HepG2 (cell line): ENCODE results near the gene PPOX. TPM values are rescaled to one million over a fixed set of nuclear protein-coding genes. Genes with fewer than 3 reads are reported as not detected.

Experiments used
- CBFB ChIP-seq: sonication (generic); formaldehyde crosslinking; IDR thresholded peaks from 2 replicates; pipeline ENCODE4 v1.4.0; 2020; ENCODE audit warnings: missing genetic modification reagents
- CHD2 ChIP-seq: IDR thresholded peaks from 2 replicates; pipeline ENCODE4 v1.6.1; 2011; ENCODE audit warnings: low read depth, low read length, improper control_type of control experiment
- DNMT1 ChIP-seq: sonication (generic); formaldehyde crosslinking; IDR thresholded peaks from 2 replicates; pipeline ENCODE4 v1.5.1; 2020; ENCODE audit warnings: mild to moderate bottlenecking, missing genetic modification reagents
- DPF2 ChIP-seq: sonication (generic); formaldehyde crosslinking; IDR thresholded peaks from 2 replicates; pipeline ENCODE4 v1.4.0; 2020; ENCODE audit warnings: mild to moderate bottlenecking, low read depth, missing genetic modification reagents, borderline replicate concordance
- ELF3 ChIP-seq: IDR thresholded peaks from 2 replicates; pipeline ENCODE4 v1.6.1; 2016; ENCODE audit warnings: missing genetic modification reagents, missing compliant biosample characterization
- IRX3 ChIP-seq: sonication (generic); formaldehyde crosslinking; IDR thresholded peaks from 2 replicates; pipeline ENCODE4 v1.8.1; 2023; ENCODE audit warnings: mild to moderate bottlenecking, low read depth, missing genetic modification reagents, borderline replicate concordance
- KLF15 ChIP-seq: sonication (generic); formaldehyde crosslinking; IDR thresholded peaks from 2 replicates; pipeline ENCODE4 v1.8.1; 2023; ENCODE audit warnings: borderline replicate concordance, mild to moderate bottlenecking, inconsistent platforms, missing genetic modification reagents, mixed read lengths
- MAFG ChIP-seq: sonication (generic); formaldehyde crosslinking; IDR thresholded peaks from 2 replicates; pipeline ENCODE4 v1.5.1; 2020; ENCODE audit warnings: mild to moderate bottlenecking, missing genetic modification reagents
- MTF1 ChIP-seq: sonication (generic); formaldehyde crosslinking; IDR thresholded peaks from 2 replicates; pipeline ENCODE4 v1.5.0; 2020; ENCODE audit warnings: missing genetic modification reagents
- PHF21A ChIP-seq: sonication (generic); formaldehyde crosslinking; IDR thresholded peaks from 2 replicates; pipeline ENCODE4 v1.5.0; 2020; ENCODE audit warnings: mild to moderate bottlenecking, missing genetic modification reagents
- POLR2A ChIP-seq, 2 experiments: IDR thresholded peaks; 2 replicates each; pipeline ENCODE4 v1.6.1; 2011; ENCODE audit warnings: low read depth in 2 of 2, low read length in 2 of 2, mild to moderate bottlenecking in 1 of 2, moderate library complexity in 1 of 2; ENCODE audit not compliant: insufficient read depth in 1 of 2
- SATB2 ChIP-seq: sonication (generic); formaldehyde crosslinking; IDR thresholded peaks from 2 replicates; pipeline ENCODE4 v1.5.0; 2020; ENCODE audit warnings: missing genetic modification reagents
- SIX1 ChIP-seq: sonication (generic); formaldehyde crosslinking; IDR thresholded peaks from 2 replicates; pipeline ENCODE4 v1.4.0; 2020; ENCODE audit warnings: missing genetic modification reagents, borderline replicate concordance
- SNAI1 ChIP-seq: sonication (generic); formaldehyde crosslinking; IDR thresholded peaks from 2 replicates; pipeline ENCODE4 v1.5.0; 2020; ENCODE audit warnings: mild to moderate bottlenecking, missing genetic modification reagents, borderline replicate concordance
- ZBTB7B ChIP-seq: sonication (generic); formaldehyde crosslinking; IDR thresholded peaks from 2 replicates; pipeline ENCODE4 v1.4.0; 2020; ENCODE audit warnings: missing genetic modification reagents
- ZFAT ChIP-seq: sonication (generic); formaldehyde crosslinking; conservative IDR thresholded peaks from 2 replicates; pipeline ENCODE4 v1.8.1; 2023; ENCODE audit warnings: missing genetic modification reagents, inconsistent platforms
- ZMYM3 ChIP-seq: sonication (generic); formaldehyde crosslinking; IDR thresholded peaks from 2 replicates; pipeline ENCODE4 v1.5.1; 2020; ENCODE audit warnings: mild to moderate bottlenecking, missing genetic modification reagents
- ZNF446 ChIP-seq: sonication (generic); formaldehyde crosslinking; IDR thresholded peaks from 2 replicates; pipeline ENCODE4 v1.5.0; 2020; ENCODE audit warnings: mild to moderate bottlenecking, missing genetic modification reagents
- ZNF616 ChIP-seq: sonication (generic); formaldehyde crosslinking; IDR thresholded peaks from 2 replicates; pipeline ENCODE4 v1.5.0; 2020; ENCODE audit warnings: low read depth, mild to moderate bottlenecking, missing genetic modification reagents
- ZNF839 ChIP-seq: sonication (generic); formaldehyde crosslinking; IDR thresholded peaks from 2 replicates; pipeline ENCODE4 v1.4.0; 2020; ENCODE audit warnings: missing genetic modification reagents, mild to moderate bottlenecking, borderline replicate concordance
- polyA plus RNA-seq, 8 experiments: library from polyadenylated mRNA; depleted of rRNA in 3 of 8; stranded (reverse) in 7 of 8; unstranded in 1 of 8; fragments of >200 nt; fragmentation: Illumina TruSeq in 4 of 8; extraction: Trizol in 4 of 8; gene quantifications; 2 replicates each; pipeline versions ENCODE4 v1.2.1 to v1.2.3, GENCODE V29; 2011 to 2016; ENCODE audit warnings: low read depth in 4 of 8, missing spikeins in 1 of 8, mixed read lengths in 1 of 8; ENCODE audit not compliant: insufficient read depth in 1 of 8
- total RNA-seq, 5 experiments: library from RNA; depleted of rRNA; stranded (reverse); fragments of >200 nt; fragmentation: Illumina TruSeq; extraction: Trizol; gene quantifications; 2 replicates each; pipeline ENCODE4 v1.2.3, GENCODE V29; 2016; ENCODE audit warnings: low read depth in 1 of 5
- TF ChIP-seq, protein P1 (sequence below): sonication (generic); formaldehyde crosslinking; IDR thresholded peaks from 2 replicates; pipeline ENCODE4 v1.5.0; 2020; ENCODE audit warnings: missing genetic modification reagents, mild to moderate bottlenecking, borderline replicate concordance
- TF ChIP-seq, protein P2 (sequence below): sonication (generic); formaldehyde crosslinking; IDR thresholded peaks from 2 replicates; pipeline ENCODE4 v1.8.0; 2022; ENCODE audit warnings: missing genetic modification reagents, low read depth, mild to moderate bottlenecking, borderline replicate concordance
- TF ChIP-seq, protein P3 (sequence below): sonication (generic); formaldehyde crosslinking; conservative IDR thresholded peaks from 2 replicates; pipeline ENCODE4 v1.4.0; 2020; ENCODE audit warnings: missing genetic modification reagents
- TF ChIP-seq, protein P4 (sequence below): sonication (generic); formaldehyde crosslinking; IDR thresholded peaks from 2 replicates; pipeline ENCODE4 v1.4.0; 2020; ENCODE audit warnings: missing genetic modification reagents, borderline replicate concordance
- TF ChIP-seq, protein P5 (sequence below): sonication (generic); formaldehyde crosslinking; IDR thresholded peaks from 2 replicates; pipeline ENCODE4 v1.4.0; 2020; ENCODE audit warnings: missing genetic modification reagents

The PPOX gene
- total and polyA plus RNA-seq, 2 of the 13 experiments (the other 11 are each of a cell fraction or from before 2014, with no cell fraction given) = 15.5 to 27.7 TPM

DNA sequence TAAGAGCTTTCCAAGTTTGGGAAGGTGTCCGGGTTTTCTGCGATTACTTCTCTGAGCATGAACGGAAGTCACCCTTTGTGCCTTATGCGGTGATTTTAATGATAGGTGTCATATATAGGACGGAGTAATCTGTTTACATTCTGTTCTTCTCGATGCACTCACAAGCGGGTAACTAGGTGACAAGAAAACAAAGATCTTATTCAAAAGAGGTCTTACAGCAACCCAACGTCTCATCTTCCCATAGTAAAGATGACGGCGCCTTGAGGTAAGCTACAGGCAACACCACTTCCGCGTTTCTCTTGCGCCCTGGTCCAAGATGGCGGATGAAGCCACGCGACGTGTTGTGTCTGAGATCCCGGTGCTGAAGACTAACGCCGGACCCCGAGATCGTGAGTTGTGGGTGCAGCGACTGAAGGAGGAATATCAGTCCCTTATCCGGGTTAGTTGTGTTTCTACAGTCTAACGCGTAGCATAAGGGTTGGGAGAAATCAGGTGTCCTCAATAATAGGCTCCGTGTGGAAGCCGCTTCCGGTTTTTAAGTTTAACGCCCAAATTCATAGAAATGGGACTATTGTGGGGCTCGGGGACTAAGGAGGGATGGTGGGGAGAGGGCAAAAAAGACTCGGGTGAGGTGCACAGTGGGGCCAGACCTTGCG, 12.4 kb upstream of the PPOX start, which contains the start of gene UFC1 (continued):
- no peak for TF ChIP-seq IRX3 (CRISPR knock-in tag)
- TF ChIP-seq ELF3 (CRISPR knock-in tag) = peak; percentile 93
- TF ChIP-seq ZNF839 (CRISPR knock-in tag) = 0 out of 2 replicates have a peak, but pooled peaks have one; percentile 6
- TF ChIP-seq ZFAT (CRISPR knock-in tag) = no peak
- no peak for TF ChIP-seq KLF15 (CRISPR knock-in tag)
- TF ChIP-seq ZBTB7B (CRISPR knock-in tag) = no peak
- TF ChIP-seq, protein P1, sequence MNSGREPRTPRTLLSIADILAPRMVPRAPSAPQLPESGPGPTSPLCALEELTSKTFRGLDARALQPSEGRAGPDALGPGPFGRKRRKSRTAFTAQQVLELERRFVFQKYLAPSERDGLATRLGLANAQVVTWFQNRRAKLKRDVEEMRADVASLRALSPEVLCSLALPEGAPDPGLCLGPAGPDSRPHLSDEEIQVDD (CRISPR knock-in tag) = no peak
- TF ChIP-seq, protein P2, sequence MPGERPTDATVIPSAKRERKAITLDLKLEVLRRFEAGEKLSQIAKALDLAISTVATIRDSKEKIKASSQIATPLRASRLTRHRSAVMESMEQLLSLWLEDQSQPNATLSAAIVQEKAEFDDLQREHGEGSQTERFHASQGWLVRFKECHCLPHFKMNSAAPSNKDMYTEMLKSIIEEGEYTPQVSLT (CRISPR knock-in tag) = no peak
- no peak for TF ChIP-seq DPF2 (CRISPR knock-in tag)
- no peak for TF ChIP-seq ZNF616 (CRISPR knock-in tag)
- no peak for TF ChIP-seq CBFB (CRISPR knock-in tag)
- peak; percentile 52; the same call in 1 of the 2 replicates for TF ChIP-seq PHF21A (CRISPR knock-in tag)
- TF ChIP-seq SATB2 (CRISPR knock-in tag) = no peak
- TF ChIP-seq CHD2 = peak; percentile 76
- TF ChIP-seq POLR2A (IDR thresholded peaks at IDR 0.05; ENCODE audit: insufficient read depth in 1 of 2, low read depth in 2 of 2, low read length in 2 of 2) = peak; percentile 77 to 93
- no peak for TF ChIP-seq SNAI1 (CRISPR knock-in tag)
- TF ChIP-seq MAFG (CRISPR knock-in tag) = no peak
- TF ChIP-seq, protein P3, sequence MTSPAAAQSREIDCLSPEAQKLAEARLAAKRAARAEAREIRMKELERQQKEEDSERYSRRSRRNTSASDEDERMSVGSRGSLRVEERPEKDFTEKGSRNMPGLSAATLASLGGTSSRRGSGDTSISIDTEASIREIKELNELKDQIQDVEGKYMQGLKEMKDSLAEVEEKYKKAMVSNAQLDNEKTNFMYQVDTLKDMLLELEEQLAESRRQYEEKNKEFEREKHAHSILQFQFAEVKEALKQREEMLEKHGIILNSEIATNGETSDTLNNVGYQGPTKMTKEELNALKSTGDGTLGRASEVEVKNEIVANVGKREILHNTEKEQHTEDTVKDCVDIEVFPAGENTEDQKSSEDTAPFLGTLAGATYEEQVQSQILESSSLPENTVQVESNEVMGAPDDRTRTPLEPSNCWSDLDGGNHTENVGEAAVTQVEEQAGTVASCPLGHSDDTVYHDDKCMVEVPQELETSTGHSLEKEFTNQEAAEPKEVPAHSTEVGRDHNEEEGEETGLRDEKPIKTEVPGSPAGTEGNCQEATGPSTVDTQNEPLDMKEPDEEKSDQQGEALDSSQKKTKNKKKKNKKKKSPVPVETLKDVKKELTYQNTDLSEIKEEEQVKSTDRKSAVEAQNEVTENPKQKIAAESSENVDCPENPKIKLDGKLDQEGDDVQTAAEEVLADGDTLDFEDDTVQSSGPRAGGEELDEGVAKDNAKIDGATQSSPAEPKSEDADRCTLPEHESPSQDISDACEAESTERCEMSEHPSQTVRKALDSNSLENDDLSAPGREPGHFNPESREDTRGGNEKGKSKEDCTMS = no peak
- TF ChIP-seq, protein P4, sequence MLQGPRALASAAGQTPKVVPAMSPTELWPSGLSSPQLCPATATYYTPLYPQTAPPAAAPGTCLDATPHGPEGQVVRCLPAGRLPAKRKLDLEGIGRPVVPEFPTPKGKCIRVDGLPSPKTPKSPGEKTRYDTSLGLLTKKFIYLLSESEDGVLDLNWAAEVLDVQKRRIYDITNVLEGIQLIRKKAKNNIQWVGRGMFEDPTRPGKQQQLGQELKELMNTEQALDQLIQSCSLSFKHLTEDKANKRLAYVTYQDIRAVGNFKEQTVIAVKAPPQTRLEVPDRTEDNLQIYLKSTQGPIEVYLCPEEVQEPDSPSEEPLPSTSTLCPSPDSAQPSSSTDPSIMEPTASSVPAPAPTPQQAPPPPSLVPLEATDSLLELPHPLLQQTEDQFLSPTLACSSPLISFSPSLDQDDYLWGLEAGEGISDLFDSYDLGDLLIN = no peak
- TF ChIP-seq, protein P5, sequence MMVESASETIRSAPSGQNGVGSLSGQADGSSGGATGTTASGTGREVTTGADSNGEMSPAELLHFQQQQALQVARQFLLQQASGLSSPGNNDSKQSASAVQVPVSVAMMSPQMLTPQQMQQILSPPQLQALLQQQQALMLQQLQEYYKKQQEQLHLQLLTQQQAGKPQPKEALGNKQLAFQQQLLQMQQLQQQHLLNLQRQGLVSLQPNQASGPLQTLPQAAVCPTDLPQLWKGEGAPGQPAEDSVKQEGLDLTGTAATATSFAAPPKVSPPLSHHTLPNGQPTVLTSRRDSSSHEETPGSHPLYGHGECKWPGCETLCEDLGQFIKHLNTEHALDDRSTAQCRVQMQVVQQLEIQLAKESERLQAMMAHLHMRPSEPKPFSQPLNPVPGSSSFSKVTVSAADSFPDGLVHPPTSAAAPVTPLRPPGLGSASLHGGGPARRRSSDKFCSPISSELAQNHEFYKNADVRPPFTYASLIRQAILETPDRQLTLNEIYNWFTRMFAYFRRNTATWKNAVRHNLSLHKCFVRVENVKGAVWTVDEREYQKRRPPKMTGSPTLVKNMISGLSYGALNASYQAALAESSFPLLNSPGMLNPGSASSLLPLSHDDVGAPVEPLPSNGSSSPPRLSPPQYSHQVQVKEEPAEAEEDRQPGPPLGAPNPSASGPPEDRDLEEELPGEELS (CRISPR knock-in tag) = peak; percentile 27; the same call in 1 of the 2 replicates
- 0 out of 2 replicates have a peak, but pooled peaks have one; percentile 7 for TF ChIP-seq ZMYM3 (CRISPR knock-in tag)
- no peak for TF ChIP-seq SIX1 (CRISPR knock-in tag)
- TF ChIP-seq ZNF446 (CRISPR knock-in tag) = 0 out of 2 replicates have a peak, but pooled peaks have one; percentile 49
- TF ChIP-seq DNMT1 (CRISPR knock-in tag) = no peak
- no peak for TF ChIP-seq MTF1
